ENCODE measurements around the gene RNASE8.

The RNASE8 gene

DNA sequence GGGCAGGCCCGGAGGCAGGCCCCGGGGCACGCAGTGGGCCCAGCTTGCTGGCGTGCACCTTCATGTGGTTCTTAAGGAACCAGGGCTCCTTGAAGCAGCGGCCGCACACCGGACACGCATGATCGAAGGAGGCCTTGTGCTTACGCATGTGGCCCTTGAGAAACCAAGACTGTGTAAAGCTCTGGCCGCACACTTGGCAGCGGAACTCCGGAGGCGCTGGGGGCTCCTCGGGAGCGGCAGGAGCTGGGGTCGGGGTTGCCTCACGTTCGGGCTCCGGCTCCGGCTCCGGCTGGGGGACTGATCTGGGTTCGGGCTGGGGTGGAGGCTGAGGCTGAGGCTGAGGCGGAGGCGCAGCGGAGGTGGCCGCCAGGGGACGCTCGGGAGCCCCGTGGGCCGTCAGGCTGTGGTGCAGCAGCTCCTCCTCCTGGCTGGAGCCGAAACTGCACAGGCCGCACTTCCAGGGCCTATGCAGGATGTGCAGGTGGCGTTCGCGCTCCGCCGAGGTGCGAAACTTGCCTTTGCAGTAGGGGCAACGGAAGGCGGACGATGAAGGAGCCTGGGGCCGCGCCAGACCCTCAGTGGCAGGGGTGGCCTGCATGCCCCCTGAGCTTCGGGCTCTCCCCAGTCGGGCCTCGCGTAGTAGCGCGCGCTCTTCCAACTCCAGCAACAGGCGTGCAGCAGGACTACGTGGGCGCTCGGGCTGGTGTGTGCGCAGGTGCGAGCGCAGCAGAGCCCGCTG lies 34.8 kb downstream of the RNASE8 start:
- DNase-seq (ENCODE audit: low read depth in 2 of 2), result peak; percentile 72 to 79

DNA sequence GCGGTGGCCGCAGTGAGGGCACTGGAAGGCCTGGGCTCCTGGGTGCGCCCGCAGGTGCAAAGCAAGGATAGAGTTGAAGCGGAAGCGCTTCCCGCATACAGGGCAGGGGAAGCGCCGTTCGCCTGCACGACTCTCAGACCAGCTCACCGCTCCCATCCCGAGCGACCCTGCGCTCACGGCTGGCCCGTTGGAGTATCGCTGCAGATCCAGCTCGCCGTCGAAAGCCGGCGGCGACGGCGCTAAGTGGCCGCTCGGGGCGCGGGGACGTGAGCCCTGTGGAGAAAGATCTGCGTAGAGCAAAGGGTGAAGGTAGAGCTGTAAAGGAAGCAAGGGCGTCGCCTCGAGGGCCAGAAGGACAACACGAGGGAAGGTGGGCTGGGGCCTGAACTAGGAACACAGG lies 35.4 kb downstream of the RNASE8 start:
- no peak for DNase-seq (ENCODE audit: low read depth in 2 of 2)

DNA sequence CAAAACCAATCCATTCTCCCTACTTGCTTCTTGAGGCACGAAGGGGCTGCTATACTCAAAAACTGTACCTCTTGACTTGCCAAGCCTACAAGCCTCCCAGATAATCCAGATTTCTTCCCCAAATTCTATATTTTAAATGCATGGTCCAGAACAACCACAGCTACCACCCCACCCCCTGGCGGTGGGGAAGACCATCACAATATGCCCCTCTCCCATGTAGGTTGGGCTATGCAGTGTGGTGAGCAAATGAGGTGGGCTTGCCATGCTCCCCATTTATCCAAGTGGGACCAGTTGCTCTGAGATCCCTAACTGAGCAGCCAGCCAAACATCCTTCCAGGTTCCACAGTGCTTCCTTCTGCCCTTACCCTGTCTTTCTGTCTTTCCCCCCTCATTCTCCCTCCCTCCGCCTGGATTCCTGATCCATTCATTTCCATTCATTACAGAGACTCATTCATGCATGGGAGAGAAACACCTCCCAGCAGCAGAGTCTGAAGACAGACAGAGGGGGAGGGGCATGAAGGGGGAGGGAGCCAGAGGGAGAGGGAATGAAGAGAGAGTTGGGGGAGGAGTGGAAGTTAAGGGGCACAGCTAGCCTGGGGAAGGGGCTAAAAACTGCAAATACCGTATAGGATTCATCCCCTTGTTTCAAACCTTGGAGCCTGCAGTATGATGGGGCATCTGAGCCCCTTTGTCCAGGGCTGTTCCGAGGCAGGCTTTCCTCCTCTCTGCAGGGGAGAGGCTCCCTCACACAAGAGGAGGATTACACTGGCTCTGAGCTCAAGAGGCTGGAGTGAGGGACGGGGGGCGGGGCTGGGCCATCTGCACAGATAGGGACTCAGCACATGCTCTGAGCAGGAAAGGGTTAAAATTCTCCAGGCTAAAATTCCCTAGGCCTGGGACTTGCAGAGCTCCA lies 36.4 kb downstream of the RNASE8 start:
- no peak for DNase-seq (ENCODE audit: low read depth in 2 of 2)

DNA sequence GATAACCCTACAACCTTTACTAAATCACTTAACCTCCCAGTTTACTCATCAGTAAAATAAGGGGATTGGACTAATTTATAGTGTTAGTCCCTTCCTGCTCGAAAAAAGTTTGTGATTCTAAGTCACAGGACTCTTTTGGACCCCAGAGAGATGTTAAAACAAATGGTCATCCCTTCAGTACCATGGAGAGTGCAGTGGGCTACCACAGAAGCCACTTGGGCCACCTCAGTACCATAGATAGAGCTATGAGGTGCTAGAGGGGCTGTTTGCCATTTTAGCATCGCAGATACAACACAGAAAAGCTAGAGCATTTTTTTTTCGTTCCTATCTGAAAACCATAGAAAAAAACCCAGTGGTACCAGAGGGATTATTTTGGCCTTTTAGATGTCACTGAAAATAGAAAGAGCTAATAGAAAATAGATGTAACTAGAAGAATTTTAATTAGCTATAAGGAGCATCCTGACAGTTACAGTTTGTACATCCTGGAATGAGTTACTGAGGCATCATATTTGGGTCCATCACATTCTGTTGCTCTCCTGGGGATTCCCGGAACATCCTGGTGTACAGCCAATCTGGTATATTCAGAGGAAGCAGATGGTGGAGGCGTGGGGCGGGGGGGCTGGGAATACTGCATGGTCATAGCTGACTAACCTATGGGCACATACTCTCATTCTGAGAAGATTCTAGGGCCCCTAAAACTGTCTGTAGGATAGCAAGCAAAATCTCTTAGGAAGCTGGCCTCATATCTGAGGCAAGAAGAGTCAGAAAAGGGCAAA lies 38.0 kb downstream of the RNASE8 start:
- DNase-seq (ENCODE audit: low read depth in 2 of 2), result no peak

DNA sequence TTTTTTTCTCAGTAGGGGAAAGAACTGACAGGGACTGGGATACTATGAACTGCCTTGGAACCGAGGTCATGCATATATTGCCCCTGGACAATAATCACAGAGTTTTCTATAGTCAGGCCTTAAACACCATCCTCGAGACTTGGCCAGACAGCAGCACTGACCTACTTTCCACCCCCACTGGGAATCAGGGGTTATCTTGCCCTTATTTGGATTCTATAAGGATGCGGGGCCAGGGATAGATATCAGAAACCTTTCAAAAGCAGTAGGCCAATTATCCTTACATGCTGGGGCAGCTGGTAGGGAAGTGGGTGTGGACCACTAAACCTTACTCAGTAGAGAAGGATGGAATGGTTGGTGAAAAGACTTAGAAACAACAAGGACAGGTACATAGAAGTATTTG lies 38.8 kb downstream of the RNASE8 start:
- DNase-seq (ENCODE audit: low read depth in 2 of 2), result no peak

DNA sequence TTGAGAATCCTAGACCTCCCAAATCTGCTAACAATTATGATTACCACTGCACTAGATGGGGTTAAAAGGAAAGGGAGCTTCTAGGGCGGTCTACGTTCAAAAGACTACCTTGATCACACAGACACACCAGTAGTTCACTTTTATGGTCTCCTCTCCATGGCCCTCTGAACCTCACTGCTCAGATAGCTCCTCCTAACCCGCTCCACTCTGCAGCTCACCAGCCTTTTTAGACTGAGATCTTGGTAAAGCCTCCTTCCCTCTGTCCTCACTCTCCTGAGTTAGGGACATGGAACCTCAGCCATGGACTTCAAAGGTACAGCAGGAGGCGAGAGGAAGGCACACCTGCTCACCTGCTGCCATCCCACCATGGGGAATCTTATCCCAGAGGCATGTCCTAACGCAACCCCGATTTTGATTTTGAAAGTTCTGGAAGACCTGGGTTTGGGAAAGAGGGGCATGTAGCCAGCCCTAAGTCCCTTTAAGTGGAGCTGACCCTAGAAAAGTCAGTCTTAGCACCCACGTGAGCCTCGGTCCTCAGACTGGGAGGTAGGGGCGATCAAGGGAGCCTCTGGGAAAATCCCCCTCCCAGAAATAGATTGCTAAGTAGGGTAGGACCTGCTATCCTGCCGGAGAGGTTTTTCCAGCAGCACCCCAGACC lies 39.5 kb downstream of the RNASE8 start:
- no peak for DNase-seq (ENCODE audit: low read depth in 2 of 2)

DNA sequence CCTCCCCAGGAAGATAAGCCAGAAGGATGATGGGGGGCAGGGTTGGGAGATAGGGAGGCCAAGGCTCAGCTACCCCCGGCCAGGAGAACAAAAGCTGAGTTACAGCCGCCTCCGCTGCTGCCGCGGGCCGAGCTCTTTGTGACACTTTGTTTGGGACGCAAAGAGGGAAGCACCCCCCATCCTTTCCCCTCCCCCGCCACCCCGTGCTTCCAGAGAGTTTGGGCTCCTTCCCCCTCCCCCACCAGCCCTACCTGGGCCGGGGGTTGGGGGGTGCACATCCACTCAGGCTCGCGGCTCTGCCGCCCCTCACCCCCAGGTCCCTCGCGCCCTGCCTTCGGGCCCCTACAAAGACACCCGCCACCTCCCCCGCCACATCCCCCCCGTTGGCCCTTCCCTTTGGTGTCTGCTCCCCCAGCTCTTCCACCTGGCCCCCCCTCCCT lies 40.0 kb downstream of the RNASE8 start:
- no peak for DNase-seq (ENCODE audit: low read depth in 2 of 2)

DNA sequence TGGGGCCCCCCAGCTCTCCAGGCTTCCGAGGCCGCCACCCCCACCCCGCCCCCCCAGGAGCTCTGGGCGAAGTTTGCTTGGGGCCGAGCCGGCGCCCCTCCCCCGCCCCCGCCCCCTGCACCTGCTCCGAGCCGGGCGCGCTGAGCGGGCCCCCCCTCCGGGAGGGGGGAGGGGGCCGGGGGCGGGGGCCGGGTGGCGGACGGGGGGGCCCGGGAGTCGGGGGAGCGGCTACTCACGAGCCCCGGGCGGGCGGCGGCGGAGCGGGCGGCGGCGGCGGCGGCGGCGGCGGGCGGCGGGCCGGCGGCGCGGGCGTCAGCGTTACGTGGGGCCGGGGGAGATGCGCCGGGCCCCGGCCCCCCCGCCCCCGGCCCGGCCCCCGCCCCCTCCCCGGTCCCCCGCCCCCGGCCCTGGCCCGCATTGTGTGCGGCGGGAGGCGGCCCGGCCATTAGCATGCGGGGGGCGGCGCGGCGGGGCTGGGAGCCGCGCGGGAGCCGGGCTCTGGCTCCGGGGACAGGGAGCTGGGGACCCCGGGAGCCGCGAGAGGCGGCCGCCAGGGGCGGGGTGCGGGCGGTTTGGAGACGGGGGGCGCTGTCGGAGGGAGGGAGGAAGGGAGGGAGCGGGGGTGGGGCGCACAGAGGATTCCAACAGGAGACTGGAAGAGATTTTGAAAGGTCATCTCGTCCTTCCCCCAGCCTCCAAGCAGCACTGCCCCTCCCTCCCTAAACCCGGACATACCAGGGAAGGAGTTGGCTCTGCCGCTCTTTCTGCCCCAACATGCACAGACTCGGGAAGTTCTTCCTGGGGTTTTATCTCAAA lies 40.7 kb downstream of the RNASE8 start, which contains the start of gene ZNF219:
TSS of gene ZNF219 (minus strand) at position 580 of the 816 bp plus-strand sequence. CDS start 5,064 bp downstream, outside the sequence.
- no peak for DNase-seq (ENCODE audit: low read depth in 2 of 2)

DNA sequence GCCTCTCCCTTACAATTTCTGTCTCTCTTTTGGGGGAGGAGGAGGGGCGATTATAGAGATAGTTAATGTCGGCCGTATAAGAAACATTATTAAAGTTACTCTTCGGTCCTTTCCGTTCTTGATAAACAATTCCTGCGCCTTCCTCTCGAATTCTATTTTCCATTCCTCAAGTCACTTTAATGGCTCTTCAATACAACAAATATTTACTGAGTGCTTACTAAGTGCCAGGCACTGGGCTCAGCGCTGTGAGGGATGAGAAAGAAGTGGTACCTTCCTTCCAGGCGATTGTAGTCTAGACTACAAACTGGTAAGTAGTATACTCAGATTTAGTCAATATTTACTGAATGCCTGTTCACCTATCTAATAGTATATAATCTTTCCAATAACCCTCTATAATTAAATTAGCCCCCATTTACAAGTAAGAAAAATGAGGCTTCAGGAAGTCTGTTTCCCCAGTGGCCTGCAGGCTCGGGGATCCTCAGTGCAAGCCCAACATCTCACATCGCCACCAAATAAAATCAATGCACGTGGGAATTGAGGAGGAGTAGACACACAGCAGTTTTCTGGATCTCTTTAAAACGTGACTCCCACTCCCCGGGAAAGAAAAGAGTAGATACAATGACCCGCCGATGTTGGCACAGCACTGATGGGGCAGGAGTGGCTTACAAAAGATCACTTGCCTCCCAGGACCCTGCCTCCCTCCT lies 41.4 kb downstream of the RNASE8 start:
- no peak for DNase-seq (ENCODE audit: low read depth in 2 of 2)

DNA sequence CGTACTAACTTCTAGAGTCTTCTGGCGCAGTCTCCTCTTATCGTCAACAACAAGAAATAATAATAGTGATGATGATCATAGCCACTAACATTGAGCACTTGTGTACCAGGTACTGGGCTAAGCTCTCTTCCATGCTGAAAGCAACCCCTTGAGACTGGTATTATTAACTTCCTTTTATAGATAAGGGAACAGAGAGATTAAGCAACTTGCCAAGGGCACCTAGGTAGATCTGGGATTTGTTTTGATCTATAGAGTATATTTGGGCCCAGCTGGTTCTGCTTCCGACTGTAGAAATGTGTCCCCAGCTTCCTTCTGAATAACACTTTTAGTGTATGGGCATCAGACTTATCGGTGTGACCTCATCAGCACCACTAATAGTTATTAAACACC lies 42.0 kb downstream of the RNASE8 start:
- DNase-seq (ENCODE audit: low read depth in 2 of 2), result no peak

DNA sequence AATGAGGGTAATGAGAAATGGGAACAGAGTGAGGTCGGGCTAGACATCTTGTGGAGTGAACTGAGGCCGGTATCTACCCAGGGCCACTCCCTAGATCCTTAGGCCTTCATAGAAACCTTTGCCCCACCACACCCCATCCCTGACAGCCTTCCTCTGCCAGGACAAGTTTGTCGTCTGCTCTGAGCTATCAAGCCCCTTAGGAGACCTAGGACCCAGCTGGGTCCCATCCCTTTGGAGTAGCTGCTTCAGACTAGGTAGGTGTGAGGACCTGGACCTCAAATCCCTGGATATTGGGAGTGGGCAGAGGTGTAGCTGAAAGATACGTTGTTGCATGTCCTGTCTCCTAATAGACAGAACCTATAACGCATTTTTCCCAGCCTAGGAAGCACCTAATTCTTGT lies 43.3 kb downstream of the RNASE8 start, which contains the start of gene TMEM253:
TSS of gene TMEM253 (plus strand) at position 136 of the 400 bp plus-strand sequence. CDS start 278 bp downstream, outside the sequence.
- DNase-seq (ENCODE audit: low read depth in 2 of 2), result no peak

DNA sequence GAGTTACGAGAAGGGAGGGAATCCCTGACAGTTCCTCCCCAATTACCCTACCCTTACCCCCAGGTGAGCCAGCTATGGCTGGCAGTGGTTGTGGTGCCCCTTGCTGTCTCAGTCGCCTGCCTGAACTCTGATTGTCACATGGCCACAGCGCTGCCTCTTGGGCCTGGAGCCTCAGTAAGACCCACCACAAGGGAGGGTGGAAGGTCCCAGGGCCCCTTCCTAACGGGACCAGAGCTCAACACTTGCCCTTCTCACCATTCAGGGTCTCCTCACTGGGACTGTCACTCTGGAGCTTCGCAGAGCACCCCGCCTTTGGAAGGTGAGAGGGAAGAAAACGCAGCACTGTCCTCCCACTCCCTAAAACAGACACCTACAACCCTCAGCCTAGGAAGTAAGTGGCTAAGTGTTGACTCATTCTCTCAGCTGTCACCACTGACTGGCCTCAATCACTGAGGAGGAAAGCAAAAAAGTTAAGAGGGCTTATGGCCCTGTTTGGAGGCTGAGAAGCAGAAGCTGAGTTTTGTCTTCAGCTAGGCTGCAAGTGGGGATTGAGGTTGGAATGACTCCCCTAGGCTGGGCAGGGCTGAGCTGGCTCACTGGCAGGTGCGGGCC lies 44.3 kb downstream of the RNASE8 start:
- DNase-seq (ENCODE audit: low read depth in 2 of 2), result no peak

DNA sequence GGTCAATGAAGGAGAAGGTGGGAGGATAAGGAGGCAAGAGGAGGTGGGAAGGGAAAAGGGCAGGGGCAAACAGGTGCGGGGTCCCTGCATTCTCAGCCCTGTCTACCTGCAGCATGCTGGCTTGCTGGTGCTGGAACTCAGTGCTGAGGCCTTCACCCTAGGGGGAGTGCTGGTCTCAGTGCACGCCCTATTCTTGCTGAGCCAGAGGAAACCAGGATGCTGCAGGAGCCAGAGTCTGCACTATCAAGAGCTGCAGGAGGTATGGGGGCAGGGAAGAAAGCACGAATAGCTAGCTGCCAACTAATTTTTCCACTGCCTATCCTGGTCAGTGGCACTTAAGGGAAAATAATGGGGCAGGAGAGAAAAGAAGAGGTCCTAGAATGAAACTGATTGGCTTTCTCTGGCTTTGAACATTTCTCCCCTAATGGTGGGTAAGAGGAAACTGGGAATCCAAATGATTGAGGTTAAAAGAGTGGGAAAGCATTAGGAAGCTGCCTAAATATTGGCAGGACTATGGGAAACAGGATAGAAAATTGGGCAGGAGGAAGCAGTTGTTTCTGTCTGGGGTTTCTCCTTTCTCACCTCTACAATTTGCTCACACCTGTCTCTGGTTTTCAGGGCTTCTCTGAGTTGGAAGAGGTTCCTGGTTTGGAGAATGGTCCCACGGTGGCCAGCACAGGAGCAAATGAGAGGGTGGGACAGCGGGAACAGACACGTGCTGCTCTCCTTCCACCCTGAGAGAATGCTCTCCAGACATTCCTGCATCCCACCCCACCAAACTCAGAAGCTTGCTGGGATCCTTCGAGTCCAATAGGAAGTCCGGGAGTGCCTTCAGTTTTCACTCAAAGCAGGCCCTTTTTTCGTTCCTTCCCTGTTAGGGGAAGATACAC lies 45.1 kb downstream of the RNASE8 start:
- no peak for DNase-seq (ENCODE audit: low read depth in 2 of 2)

DNA sequence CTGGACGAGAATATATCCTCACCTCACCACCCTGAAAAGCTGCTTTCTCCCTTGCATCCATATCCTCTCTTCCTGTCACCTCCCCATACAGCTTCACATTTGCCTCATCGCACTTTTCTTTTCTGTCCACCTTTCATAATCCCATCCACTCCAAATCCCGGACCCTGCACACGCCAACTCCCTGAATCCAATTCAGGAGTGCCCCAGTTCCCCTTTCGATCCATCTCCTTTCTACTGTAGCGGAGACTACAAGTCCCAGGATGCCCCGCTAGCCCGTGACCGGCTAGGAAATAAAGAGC lies 45.7 kb downstream of the RNASE8 start:
- DNase-seq (ENCODE audit: low read depth in 2 of 2), result no peak

DNA sequence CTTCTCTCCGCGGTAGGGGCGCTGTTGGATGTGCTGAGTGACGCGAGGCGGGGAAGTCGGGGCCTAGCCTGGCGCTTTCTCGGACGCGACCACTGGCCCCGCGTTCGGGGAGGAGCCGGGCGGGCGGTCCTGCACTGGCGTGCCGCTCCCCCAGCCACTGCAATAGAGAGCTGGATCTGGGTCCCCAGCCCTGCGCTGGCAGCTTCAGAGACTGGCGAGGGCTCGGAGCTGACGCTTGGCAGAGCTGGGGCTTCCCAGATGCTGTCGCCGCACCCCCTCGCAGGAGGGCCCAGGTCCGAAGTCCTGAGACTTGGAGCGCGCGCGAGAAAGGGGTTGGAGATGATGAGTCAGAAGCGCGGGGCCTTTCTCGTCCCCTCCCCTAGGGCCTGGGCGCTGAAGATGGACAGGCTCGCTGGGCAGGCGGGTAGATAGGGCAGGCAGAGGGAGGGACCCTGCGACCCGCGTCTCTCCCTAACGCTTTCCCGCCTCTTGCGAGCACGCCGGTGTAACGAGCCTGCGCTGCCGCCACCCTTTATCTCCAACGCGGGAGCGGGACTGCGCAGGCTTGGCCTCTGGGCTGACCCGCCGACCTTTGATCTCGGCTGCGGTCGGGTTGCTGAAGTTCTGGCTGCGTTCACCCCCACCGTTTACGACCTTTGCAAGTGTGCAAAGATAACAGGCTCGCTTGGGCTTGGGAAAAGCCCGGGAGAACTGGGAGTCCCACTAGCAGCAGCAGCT lies 46.3 kb downstream of the RNASE8 start:
- peak; percentile 87 to 88 for DNase-seq (ENCODE audit: low read depth in 2 of 2)

DNA sequence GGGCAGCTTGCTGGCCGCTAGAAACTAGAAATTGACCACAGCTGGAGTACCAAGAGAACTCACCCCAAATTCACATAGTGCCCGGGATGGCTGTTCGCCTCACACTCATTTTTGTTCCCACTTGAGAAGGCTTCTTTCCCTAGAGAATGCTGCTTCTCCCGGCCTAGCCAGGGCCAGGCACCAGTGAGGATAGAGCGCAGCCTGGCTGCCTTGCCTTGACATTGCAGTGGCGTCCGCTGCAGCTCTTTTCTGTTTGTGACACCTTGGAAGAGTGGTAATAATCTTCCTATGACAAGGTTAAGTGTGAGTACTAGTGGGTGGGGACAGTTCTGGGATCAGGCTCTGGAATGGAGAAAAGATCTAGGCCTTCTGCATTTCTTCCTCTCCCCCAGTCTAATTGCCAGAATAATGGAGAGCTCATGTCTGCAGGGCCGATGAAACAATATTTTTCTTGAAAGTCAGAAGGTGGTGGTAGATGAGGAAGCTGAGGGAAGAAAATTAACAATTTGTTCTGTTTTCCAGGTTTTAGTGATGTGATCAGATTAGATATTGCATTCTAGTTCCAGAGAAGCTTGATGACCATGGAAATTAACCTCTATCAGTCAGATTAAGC lies 46.9 kb downstream of the RNASE8 start:
- DNase-seq (ENCODE audit: low read depth in 2 of 2), result peak in 1 of 2 donors; percentile 50

DNA sequence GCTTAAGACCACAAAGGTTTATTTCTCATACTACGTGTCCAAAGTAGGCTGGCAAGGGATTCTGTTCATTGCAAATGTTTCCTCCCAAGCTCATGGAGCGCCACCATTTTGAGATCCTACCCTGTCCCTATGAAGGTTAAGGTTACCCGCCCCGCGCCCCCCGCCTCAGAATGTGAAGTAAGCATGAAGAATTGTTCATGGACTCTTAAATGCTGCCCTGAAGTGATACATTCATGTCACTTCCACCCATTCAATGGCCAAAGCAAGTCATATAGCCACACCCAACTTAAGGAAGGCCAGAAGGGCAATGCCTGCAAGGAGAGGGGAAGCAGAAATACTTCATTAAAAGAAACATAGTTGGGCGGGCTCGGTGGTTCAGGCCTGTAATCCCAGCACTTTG lies 47.5 kb downstream of the RNASE8 start:
- DNase-seq (ENCODE audit: low read depth in 2 of 2), result no peak

DNA sequence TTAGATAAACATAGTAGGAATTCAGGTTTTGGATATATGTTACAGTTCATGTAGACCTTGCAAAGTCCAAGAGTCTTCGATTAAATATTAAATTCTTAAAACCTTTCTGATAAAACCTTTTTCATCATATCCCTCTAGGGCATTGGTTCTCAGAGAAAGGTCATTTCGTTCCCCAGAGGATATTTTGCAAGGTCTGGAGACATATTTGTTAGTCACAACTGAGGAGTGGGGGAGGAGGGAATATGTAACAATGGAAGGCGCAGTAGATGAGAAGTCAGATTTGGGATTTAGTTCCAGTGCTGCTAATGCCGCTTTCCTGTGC lies 48.5 kb downstream of the RNASE8 start:
- DNase-seq (ENCODE audit: low read depth in 2 of 2), result no peak

Data from stimulated activated CD8-positive, alpha-beta memory T cell treated with anti-CD3 and anti-CD28 coated beads, Interleukin-15, amount 100 ng/mL, for 48 hours (primary cell).